Measurements from ENCODE around the gene CDC7.

DNA sequence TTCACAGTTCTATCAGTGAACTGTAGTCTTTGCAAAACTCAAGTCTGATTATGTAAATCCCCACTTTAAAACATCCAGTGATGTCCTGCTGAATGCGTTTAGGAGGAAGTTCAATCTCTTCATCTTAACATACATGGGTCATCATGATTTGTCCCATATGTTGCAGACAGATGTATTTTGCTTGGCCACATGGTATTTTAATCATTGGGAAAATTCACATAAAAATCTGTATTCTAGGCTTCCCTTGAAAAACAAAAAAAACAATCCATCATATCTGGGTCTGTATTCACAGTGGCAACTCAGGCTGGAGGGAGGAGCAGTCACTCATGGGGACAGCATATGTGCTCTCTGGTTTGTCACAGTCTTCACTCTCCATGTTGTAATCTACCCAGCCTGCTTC is 44.8 kb upstream of the CDC7 start:
- TF ChIP-seq, protein P1, sequence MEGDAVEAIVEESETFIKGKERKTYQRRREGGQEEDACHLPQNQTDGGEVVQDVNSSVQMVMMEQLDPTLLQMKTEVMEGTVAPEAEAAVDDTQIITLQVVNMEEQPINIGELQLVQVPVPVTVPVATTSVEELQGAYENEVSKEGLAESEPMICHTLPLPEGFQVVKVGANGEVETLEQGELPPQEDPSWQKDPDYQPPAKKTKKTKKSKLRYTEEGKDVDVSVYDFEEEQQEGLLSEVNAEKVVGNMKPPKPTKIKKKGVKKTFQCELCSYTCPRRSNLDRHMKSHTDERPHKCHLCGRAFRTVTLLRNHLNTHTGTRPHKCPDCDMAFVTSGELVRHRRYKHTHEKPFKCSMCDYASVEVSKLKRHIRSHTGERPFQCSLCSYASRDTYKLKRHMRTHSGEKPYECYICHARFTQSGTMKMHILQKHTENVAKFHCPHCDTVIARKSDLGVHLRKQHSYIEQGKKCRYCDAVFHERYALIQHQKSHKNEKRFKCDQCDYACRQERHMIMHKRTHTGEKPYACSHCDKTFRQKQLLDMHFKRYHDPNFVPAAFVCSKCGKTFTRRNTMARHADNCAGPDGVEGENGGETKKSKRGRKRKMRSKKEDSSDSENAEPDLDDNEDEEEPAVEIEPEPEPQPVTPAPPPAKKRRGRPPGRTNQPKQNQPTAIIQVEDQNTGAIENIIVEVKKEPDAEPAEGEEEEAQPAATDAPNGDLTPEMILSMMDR (IDR thresholded peaks at IDR 0.05), result no peak
- TF ChIP-seq POLR2A (IDR thresholded peaks at IDR 0.05; ENCODE audit: low read depth), result no peak
- TF ChIP-seq EP300 (IDR thresholded peaks at IDR 0.05), result no peak
- no peak for TF ChIP-seq POLR2AphosphoS5 (IDR thresholded peaks at IDR 0.05)

Measured in esophagus muscularis mucosa (tissue), 4 donors.